HG02588 (cell line): Measurements from ENCODE around the gene SCCPDH.
A peak's percentile ranks its signal among the peaks of the same experiment; 100 is the strongest.

Source experiments
- ATAC-seq: cut with Tn5 transposase; IDR thresholded peaks from one replicate; pipeline ENCODE4 v1.9.1; 2021; ENCODE audit warnings: mild to moderate bottlenecking, moderate library complexity; ENCODE audit not compliant: unreplicated experiment

Gene SCCPDH

DNA sequence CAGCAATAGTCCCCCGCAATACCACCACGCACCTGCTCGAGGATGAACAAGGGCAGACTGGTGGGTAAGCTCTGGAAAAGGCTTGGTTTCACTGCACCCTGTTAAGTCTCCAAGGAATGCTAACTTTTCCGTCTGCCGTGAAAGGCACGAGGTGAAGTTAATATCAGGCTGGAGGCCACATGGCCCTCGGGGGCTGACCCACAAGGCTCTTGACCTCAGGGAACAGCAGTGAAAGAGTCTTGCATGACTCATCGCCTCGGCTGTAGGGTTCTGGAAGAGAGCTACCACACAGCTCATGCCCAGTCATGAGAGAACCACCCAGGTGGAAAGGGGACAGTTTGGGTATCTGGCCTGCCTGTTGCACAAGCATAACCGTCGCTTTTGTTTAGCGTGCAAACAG is 24.7 kb downstream of the SCCPDH start:
- no peak for ATAC-seq

DNA sequence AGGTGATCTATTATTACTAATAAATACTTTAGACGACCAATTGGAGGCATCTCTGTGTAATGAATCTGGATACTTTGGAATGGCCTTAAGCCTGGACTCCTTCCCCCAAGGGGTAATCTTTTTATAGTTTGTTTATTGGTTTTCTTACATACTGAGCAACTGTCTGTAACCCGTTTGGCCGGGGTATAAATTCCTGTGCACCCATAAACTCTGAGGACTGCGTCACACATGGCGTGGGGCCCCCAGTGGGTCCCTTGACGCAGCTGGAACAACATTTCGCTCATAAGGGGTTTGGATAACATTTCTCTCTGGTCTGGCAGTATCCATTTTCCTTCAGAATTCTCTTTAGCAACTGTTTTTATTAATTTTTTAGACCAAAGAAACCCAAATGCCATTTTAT is 26.5 kb downstream of the SCCPDH start:
- no peak for ATAC-seq

DNA sequence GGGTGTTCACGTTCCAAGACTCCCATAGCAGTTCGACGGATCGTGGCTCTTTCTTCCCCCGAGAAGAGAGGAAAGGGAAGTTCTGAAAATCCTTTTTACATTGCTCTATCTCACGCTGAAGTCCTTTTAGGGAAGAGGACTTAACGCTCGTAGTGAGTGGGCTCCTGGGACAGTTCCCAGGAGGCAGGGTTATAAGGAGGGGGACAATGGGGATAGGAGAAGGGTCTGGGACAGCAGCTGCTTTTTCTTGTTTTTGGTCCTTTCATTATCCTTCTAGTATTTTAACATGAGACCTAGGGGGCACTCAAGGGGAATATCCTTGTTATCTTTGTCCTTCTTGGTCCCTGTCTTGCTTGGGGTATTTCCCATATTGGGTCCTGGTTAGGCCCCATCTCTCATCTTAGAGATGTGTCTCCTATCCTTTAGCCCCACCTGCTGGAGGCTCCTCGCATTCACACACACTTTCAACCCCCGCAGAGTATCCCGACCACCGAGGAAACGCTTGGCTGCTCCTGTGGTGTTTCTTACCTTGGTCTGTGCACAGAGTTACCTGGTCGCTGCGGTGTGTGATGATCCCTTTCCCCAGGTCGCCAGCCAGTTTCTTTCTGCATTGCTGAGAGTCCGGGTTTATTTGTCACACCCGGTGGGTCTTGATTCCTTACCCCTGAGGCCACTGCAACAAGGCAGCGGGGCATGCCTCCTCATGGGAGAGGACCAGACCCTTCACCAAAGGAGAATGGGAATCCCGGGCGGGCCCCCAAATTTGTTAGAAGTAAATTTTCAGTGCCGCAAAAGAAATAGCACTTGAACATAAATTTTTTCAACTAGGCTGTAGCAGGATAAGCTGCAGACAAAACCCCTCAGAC is 29.7 kb downstream of the SCCPDH start:
- ATAC-seq = peak; percentile 89

DNA sequence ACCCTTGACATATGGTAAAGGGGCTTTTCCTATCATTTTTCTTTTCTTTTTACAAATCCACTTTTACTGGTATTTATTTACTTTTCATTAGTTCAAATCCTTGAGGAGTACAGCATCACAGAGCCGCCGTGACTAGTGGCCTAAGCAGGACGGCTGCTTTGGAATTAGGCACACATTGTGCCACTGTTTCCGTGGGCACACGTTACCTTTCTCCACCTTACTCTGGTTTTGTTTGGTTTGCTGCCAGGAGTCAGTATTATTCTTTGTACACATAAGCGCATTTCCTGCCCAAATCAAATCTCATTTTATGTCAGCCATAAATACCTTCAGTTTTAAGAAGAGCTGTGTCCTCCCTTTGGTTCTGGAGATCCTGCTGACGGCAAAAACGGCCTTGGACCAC is 31.2 kb downstream of the SCCPDH start:
- ATAC-seq = no peak

DNA sequence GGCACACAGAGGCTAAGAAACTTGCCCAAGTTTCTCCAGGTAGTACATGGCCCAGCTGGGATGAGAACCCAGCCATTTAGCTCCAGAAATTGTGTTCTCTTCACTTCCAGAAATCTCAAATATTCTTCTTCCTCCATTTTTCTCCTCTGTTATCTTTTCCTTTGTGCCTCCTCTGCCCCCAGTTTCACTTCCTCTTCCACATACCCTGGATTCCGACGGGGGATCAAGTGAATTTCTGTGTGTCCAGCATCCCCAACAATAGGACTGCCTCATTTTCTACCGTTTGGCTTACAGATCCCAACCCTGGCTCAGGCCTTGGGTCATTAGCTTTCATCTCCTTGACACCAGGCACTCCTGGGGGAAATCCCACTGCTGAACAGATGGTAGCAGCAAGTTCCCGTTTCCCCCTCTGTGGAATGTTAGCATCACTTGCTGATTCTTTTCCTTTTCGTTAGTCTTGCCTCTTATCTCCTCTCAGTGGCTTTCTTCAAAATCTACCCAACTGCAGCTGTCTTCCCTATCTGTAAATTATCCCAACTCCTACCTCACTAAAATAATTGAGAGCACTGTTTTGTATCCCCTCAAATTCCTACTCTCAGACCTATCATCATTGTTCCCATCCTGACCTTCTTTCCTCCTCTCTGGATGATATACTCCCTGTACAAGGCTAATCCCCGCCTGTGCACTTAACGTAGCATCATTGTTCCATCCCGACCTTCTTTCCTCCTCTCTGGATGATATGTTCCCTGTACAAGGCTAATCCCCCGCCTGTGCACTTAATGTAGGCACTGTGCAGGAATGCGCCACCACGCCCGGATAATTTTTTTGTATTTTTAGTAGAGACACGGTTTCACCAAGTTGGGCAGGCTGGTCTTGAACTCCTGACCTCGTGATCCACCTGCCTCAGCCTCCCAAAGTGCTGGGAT is 36.5 kb downstream of the SCCPDH start:
- no peak for ATAC-seq

DNA sequence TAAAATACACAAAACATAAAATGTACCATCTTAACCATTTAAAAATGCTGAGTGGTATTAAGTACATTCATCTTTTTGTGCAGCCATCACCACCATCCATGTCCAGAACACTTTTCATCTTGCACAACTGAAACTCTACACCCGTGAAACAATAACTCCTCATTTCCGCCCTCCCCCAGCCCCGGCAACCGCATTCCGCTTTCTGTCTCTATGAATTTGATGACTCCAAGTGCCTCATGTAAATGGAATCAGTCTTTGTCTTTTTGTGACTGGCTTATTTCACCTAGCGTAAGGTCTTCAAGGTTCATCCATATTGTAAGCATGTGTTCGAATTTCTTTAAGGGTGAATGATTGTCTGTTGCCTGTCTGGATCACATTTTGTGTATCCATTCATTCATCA is 37.2 kb downstream of the SCCPDH start:
- ATAC-seq = no peak

DNA sequence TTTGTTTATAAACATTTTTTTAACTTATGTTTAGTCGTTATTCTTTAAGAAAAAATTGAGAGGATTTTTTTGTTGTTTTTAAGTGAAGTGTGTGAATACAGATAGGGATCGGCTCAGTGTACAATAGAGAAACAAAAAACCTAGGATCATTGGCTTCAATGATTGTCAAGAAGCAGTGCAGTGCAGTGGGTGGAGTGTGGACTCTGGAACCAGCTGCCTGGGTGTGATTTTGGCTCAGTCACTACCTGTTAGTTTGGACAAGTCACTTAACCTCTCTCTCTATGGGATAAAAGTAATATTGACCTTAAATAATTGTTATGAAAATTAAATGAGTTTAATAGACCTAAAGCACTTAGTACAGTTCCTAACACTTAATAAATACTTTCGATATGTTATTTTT is 41.3 kb downstream of the SCCPDH start:
- ATAC-seq = no peak

DNA sequence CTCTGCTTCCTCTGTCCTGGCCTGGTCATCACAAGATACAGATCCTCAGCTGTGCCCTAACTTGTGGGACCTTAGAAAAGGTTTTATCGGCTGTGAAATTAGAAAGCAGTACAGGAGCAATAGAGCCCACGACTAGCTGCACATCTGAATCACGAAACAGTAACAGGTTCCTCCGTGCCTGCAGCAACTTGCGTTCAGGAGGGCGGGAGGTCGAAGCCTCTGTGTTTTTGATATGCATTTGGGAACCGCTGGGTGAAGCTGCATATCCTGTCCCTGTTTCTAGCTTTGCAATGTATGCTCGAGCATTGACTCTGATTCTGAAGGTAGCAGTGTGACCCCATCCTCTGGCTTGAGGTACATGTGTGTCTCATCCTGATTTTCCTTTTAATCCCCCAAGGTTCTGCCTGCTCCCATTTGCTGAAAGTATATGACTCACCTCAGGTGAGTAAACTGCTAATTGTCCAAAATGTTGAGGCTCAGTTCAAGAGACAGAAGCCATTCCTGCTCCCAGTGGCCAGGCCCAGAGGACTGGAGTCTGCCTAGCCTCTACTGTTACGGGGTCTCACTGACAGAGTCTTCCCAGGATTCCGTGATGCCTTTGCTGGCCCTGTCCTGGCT is 44.3 kb downstream of the SCCPDH start:
- no peak for ATAC-seq

DNA sequence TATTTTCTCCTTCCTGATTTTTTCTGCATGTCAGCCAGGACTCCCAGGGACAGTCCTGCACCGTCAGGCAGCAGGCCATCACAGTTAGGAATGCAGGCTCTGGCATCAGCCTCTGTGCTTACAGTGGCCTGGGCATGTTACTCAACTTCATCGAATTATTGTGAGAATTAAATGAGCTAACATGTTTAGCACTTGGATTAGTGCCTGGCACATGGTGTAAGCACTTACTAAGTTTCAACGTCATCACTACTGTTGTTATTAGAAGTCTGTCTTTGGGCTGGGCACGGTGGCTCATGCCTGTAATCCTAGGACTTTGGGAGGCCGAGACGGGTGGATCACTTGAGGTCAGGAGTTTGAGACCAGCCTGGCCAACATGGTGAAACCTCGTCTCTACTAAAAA is 45.1 kb downstream of the SCCPDH start:
- ATAC-seq = no peak

DNA sequence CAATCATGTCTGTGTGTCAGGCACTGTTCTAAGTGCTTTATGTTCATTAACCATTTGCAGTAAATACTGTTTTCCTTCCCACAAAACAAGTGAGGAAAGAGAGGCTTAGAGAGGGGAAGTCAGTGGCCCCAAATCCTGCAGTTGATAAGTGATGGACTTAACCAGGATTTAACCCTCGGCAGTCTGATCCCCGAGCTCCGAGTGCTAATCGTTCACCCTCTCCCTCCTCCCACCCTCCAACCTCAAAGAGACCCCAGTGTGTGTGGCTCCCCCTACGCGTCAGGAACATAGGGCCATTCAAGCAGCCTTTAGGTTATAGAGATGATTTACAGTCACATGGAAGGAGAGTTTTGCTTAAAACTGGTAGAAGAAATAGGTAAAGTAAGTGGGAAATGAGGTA is 47.2 kb downstream of the SCCPDH start:
- ATAC-seq = no peak

DNA sequence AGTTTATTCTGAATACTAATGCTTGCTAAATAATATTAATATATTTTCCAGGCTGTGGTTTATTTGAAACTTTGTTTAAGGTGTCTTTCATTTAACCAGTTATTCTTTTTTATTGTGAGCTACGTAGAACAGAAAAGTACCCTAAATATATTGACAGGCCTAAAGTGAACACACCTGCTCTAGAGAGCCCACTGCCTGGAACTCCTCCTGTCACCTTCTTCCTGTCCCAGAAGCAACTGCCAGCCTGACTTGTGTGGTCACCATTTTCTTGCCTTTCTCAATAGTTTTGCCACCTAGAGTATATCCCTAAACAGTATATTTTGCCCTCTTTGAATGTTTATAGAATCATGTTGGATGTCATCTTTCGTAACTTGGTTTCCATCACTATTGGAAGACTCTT is 48.5 kb downstream of the SCCPDH start:
- no peak for ATAC-seq

DNA sequence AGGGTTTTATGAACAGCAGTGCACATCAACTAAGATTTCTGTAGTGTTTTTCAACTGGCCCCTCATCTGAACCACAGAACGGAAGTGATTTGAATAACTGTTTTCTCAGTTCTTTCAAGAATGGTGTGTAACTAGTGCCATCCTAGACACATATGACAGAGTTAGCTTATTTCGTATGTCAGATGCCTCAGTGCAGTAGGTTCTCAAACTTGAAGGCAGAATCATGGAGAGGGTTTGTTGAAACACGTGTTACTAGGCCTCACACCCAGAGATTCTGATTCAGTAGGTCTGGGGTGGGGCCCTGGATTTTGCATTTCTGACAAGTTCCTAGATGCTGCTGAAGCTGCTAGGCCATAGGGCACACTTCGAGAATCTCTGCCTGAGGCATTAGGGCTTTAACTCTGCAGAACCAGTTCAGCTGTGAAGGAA is 49.0 kb downstream of the SCCPDH start:
- ATAC-seq = peak; percentile 99

DNA sequence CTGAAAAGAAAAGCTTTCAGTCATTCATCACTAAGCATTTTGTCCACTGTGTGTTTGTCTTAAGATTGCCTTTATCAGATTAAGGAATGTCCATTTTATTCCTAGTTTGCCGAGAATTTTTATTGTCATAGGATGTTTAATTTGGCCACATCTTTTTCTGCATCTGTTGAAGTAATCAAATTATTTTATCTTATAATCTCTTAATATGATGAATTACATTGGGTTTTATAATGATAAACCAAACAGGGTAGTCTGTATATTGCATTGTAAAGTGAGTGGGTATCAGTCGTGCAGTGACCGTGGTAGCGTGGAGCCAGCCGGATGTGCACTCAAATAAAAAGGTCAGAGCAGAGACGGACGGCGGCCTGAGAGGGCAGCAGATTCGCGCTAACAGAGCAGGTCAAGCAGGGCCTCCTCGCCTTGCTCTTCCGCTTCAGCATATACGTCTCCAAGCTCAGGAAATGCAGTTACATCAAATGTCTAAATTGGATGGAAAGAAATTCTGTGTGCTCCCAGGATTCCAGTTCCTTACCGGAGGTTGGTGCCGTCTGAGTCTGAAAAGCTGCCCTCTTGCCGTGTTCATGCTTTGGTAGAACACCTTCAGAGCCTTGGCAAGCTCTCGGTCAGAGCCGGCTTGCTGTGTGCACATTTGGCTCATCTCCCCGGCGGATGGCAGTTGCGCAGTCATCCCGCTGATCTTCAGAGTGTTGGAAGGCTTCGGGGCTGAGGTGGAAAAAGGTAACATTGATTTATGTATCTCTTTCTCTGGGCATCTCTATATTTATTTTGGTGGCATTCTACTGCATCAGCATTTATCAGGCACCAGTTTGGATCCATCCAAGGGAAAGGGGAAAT is 51.5 kb downstream of the SCCPDH start:
- ATAC-seq = no peak

DNA sequence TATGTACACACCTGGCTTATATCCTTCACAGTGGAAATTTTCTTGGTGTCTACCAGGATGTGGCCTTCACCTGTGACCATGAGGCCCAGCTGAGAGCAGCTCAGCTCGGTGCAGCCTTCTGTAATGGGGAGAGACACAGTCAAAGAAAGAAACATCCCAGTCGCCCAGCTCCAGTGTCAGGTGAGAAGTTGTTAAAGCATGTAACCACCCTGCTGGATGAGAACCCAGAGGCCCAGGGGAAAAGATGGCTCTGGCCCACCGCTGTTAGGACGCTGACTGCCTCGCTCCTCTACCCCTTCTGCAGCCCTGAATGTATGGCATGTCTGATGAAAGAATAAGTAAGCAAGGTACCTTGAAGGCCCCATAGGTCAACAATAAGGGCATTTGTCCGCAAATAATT is 52.7 kb downstream of the SCCPDH start:
- no peak for ATAC-seq

DNA sequence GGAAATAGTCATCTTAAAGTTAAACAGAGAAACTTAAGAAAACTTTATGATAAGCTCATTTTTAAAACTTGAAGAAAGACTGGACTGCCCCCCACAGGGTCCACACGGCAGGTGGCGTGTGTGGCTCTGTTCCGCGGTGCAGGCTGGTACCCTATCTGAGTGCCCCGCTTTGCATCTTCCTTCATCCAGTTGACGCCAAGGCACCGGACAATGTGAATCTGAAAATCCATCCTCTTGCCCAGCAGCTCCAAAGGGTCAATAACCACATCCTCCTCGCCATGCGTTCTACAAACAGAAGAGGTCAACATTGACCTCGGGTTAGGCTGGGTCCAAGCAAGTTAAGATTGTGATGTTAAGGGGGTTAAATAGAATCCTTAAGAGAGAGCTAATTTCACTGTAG is 54.5 kb downstream of the SCCPDH start:
- ATAC-seq = no peak

DNA sequence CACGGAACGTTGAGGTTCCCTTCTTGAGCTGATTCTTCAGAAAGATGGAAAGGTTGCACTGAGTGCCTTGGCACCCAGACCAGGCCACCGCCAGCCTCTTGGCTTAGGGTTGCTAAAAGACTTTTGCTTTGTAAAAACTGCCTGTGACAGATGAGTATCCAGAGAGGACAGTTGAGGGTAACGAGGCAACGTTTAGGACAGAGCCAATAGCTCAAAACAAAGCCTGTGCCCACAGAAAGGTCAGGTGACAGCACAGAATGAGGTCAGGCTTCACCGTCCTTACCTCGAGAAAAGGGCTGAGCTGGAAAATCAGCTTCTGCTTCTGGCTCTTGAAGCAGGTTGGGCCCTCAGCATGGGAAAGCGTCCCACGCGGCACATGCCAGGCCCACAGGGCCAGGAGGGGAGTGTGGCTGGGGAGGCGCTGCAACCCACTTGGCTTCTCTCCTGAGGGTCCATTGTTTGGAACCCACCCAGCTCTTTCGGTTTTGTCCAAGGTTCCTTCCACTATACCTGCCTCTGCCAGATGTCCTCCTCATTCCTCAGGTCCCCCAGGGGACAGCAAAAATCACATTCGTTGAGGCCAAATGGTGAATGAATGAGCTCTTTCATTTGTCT is 55.5 kb downstream of the SCCPDH start:
- no peak for ATAC-seq

DNA sequence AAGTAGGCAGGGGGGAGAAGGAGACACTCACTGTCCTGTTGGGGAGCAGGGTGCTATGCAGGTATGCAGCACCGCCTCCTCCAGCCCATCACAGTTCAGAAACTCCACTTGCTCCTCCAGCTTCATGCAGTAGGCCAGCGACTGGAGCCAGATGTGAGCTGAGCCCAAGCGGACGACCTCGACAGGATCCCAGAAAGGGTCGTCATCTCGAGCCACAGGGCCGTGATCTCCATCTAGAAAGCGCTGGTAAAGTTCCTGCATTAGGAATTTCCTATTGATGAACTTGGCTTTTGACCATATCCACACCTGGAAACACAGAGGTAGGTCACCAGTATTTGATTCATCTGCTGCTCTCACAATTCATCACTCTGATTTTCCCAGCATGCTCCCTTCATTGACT is 56.1 kb downstream of the SCCPDH start:
- ATAC-seq = no peak

DNA sequence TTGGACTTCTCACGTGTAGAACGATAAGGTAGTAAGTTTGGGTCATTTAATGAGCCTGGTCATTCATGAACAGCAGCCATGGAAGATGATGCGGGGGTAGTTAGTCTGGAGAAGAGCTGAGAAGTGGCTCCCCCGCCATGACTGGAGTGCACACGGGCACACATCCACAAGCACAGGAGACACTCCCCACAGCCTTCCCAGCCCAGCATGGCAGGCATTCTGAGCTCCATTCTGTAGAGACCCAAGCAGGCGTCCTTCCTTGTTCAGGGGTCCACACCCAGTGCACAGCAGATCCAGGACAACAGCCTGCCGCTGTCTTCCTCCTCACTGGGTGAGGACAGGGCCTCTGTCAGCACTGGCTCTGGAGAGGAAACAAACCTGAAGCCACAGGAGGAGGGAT is 57.0 kb downstream of the SCCPDH start:
- ATAC-seq = no peak

DNA sequence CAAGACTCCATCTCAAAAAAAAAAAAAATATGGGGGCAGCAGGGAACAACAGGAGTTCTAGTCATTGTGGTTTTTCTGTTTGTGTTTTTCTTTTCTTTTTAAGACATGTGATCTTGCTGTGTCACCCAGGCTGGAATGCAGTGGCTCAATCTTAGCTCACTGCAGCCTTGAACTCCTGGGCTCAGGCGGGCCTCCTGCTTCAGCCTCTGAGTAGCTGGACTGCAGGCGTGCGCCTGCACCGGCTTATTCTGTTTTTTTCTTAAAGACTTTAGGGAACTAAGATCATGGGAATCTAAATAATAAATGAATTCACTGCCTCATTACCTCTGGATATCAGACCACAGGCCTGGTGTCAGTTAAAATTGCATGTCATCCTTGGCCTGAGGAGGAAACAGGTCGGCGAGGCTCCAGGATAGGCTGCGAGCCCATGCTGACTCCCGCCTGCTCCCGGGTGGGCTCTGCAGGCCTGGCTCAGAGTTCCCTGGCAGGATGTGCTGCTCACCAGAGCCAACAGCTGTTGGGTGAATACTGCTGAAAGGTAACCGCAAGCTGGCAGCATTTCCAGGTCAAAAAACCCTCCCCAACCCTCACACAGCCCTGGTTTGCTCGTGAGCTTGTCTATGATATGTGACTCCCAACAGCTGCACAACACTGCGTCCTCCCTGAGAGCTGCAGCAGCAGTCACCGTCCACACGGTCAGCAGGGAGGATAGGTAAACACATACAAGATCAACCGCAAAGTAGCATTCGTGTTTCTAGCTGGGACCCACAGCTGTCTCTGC is 58.1 kb downstream of the SCCPDH start:
- no peak for ATAC-seq
